Activated CD8-positive, alpha-beta memory T cell treated with anti-CD3 and anti-CD28 coated beads, Interleukin-2, amount 50 U/mL, for 24 hours (primary cell): ENCODE measurements around the gene ITGA7.
"Not testable (repeated sequence)": the region's sequence is repeated elsewhere in the genome, so short reads cannot be mapped to it uniquely, and the experiment has no call there.

Experiments used
- DNase-seq: peaks from one replicate; pipeline ENCODE4 v3.0.0-alpha.2; 2020; ENCODE audit errors: extremely low read depth

The ITGA7 gene

GRCh38 chr12:55681142-55682077, 26.3 kb downstream of the ITGA7 start:
- no peak for DNase-seq

- DNase-seq: no peak
Measured at GRCh38 chr12:55679691-55680090, 28.0 kb downstream of the ITGA7 start.

DNA sequence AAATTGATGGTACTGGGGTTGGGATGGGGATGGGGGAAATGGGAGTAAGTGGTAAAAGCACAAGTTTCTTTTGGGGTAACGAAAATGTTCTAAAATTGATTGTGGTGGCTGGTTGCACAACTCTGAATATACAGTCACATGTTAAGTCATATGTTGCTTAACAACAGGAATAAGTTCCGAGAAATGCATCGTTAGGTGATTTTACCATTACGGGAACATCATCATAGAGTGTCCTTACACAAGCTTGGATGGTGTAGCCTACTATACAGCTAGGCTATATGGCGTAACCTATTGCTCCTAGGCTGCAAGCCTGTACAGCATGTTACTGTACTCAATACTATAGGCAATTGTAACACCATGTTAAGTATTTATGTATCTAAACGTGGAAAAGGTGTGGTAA, 31.0 kb downstream of the ITGA7 start:
- DNase-seq: no peak

DNA sequence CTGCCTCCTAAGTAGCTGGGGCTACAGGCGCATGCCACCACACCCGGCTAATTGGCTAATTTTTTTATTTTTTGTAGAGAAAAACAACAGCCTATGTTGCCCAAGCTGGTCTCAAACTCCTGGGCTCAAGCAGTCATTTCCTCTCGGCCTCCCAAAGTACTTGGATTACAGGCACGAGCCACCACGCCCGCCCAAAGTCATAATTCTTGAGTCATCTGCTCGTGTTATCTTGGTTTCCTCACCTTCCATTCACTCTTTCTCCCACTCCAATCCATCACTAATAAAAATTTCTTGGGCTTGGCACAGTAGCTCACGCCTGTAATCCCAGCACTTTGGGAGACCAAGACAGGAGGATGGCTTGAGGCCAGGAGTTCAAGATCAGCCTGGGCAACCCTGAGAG, 32.0 kb downstream of the ITGA7 start:
- no peak for DNase-seq

DNA sequence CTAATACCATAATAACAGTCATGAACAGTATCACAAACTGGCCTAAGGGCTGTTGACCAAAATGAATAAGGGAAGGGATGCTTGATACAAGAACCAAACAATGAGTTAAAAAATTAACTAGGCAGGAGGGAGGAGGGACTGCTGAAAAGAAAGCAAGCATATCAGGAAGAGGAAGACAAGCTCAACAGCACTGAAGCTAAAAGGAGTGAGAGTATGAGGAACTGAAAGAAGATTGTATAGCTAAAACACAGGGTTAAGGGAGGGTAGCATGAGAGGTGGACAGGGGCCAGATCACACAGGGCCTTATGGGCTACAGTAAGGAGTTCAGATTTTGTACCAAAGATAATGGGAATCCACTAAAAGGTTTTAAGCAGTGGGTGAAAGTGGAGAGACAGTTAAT, 34.1 kb downstream of the ITGA7 start:
- no peak for DNase-seq

- no peak for DNase-seq
Measured at GRCh38 chr12:55671746-55672145, 36.0 kb downstream of the ITGA7 start.

DNA sequence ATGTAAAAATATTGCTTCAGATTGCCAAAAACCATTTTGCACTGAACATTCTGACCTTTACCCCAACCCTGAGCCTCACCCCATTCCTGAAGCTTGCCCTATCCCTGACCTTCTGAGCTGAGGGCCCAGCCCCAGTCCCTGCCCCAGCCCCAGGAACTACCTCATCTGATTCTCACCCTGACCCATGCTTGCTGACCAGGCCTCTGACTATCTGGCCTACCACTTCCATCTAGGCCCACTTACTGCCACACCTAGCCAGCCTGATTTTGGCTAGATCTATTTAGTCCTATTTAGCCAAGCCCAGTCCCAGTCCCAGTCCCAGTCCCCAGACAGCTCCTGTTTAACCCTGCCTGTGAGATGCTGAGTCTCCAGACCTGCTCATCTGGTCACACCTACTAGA, 37.4 kb downstream of the ITGA7 start:
- DNase-seq: no peak

GRCh38 chr12:55666508-55666907, 41.2 kb downstream of the ITGA7 start:
- DNase-seq: no peak

DNA sequence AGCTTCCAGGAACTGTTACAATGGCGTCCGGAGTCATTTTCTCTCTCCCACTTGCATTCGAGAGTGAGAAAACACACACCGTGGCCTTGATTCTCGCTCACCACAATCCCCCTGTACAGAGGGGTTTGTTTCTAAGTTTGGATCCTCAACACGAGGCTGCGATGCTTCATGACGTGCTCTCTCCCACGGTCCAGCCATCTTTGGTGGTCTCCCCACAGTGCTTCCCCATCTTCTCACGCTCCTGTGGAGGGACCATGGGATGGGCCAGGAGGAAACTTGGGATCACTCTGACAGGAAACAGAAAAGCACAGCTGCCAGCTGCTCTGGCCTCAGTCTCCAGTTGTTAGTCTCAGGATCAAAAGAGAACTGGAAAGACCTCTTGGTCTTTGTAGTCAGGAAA, 42.9 kb downstream of the ITGA7 start:
- no peak for DNase-seq

GRCh38 chr12:55663391-55663790, 44.3 kb downstream of the ITGA7 start:
- no peak for DNase-seq

- DNase-seq: no peak
Measured at GRCh38 chr12:55659486-55660385, 48.0 kb downstream of the ITGA7 start.

DNA sequence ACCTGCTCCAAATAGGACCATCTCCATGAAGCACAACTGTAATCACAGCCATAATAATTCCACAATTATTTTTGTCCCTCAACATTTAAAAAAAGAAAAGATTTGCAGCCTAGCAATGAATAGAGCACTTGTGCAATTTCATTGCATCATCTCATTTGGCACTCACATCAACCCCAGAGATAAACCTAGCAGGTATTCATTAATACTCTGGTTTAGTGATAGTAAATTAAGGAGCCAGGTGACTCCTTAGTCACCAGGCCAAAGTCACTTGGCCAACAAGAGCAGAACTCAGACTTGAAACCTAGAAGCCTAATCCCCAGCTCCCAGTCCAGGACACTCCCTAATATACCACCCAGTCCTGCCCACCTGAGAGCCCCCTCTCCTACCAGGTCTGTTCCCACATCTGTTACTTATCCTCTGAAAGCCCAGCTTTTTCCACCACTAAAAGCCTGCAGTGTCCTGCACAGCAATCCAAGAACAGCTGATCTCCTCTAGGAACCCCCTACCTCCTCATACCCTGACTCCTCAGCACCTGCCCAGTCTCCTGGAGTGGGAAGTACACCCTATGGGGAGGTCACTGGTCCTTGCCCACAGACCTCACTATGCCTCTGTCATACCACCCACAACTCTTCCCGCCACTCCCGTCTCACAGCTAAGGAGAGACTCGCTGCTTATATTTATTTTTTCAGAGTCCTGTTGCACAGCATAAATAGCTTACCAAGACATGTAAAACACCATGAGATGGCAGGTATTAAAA, 48.9 kb downstream of the ITGA7 start:
- DNase-seq: no peak

GRCh38 chr12:55658212-55658611, 49.5 kb downstream of the ITGA7 start:
- DNase-seq: no peak

DNA sequence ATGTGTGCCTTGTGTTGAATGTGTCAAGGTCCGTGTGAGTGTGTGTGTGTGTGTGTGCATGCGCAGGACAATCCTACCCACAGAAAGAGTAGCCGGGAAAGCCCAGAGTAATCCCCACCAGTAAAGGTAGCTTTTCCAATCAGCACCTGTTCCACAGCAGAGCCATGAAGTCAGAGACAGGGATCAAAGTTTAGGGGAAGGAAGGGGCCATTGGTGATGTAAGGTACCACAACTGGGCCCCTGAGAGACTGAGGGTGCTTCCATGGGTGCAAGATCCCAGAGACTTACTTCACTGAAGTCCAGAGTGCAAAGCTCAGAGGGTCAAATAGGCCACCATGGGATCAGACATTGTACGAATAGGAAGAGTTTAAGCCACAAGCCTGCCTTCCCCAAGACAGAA, 50.5 kb downstream of the ITGA7 start:
- DNase-seq: no peak

DNA sequence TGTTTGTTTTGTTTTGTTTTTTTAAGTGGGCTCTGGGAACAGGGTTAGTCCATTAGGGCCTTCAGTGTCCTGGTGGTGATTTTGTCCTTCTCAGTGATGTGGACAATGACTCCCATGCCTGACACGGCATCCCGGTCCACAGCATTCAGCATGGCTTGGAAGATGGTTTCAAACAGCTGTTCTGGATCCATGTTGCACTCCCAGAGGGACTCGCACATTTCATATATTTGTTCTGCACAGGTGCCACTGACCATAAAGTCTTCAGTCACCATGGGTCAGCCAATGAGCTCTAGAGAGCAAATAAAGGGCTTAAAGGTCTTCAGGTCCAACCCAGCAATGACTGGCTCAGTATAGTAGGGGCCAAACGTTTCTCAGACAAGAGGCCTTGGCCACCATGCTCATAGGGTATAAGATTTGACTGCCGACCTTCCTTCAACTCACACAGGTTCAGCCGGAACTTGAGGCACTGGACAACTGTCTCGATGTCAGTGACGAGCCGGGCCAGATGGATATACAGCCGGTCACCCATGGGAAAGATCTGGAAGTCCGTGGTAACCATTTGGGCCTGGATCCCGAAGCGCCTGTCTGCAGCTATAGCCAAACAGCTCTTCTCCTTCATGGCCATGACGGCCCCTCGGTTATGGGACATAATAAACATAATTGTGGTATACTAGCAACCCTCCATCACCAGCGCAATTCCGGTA, 53.0 kb downstream of the ITGA7 start:
- DNase-seq: no peak

GRCh38 chr12:55653031-55653430, 54.7 kb downstream of the ITGA7 start:
- no peak for DNase-seq

DNA sequence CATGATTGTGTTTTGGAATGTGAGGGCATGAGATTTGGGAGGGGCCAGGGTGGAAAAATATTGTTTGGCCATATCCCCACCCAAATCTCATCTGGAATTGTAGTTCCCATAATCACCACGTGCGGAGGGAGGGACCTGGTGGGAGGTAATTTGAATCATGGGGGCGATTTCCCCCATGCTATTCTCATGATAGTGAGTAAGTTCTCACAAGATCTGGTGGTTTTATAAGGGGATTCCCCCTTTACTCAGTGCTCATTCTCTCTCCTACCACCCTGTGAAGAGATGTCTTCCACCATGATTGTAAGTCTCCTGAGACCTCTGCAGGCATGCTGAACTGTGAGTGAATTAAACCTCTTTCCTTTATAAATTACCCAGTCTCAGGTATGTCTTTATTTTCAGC, 55.4 kb downstream of the ITGA7 start:
- no peak for DNase-seq

DNA sequence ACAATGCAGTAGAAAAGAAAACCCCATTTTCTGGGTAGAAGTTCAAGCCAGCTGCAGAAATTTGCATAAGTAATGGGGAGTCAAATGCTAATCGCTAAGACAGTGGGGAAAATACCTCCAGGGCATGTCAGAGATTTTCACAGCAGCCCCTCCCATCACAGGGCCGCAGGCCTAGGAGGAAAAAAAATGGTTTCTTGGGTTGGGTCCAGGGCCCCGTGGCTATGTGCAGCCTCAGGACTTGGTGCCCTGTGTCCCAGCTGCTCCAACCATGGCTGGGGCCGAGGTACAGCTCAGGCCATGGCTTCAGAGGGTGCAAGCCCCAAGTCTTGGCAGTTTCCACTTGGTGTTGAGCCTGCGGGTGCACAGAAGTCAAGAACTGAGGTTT, 56.4 kb downstream of the ITGA7 start:
- DNase-seq: no peak

GRCh38 chr12:55650620-55651298, 56.9 kb downstream of the ITGA7 start:
- DNase-seq: not testable (repeated sequence)

GRCh38 chr12:55647027-55647426, 60.7 kb downstream of the ITGA7 start:
- DNase-seq: no peak

GRCh38 chr12:55644591-55644990, 63.1 kb downstream of the ITGA7 start:
- DNase-seq: no peak
